Measurements from ENCODE around the gene GPR139.

DNA sequence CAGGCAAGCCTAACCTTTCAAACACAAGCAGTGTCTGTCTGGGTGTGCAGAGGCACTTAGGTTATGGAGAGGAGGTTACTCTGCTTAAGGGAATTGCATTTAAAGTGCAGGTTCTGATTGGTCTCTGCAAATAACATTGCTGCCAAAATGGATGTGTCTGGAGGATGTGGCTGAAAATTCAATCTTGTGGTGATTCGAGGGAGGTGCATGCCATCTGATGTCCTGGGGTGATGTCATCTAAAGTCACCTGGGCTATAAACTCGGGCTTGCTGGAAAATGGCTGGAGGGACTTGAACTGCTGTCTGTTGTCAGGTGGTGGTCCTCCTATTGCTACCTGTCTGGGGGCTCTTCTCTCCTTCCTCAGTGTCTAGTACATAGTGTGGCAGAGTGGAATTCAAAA is 28.3 kb upstream of the GPR139 start:
- TF ChIP-seq SIN3A (IDR thresholded peaks at IDR 0.05; ENCODE audit: borderline replicate concordance, insufficient read depth, low read length) (no peak), POLR2AphosphoS5 (IDR thresholded peaks at IDR 0.05; ENCODE audit: low read depth, low read length) (no peak)
- TF ChIP-seq, protein P1, sequence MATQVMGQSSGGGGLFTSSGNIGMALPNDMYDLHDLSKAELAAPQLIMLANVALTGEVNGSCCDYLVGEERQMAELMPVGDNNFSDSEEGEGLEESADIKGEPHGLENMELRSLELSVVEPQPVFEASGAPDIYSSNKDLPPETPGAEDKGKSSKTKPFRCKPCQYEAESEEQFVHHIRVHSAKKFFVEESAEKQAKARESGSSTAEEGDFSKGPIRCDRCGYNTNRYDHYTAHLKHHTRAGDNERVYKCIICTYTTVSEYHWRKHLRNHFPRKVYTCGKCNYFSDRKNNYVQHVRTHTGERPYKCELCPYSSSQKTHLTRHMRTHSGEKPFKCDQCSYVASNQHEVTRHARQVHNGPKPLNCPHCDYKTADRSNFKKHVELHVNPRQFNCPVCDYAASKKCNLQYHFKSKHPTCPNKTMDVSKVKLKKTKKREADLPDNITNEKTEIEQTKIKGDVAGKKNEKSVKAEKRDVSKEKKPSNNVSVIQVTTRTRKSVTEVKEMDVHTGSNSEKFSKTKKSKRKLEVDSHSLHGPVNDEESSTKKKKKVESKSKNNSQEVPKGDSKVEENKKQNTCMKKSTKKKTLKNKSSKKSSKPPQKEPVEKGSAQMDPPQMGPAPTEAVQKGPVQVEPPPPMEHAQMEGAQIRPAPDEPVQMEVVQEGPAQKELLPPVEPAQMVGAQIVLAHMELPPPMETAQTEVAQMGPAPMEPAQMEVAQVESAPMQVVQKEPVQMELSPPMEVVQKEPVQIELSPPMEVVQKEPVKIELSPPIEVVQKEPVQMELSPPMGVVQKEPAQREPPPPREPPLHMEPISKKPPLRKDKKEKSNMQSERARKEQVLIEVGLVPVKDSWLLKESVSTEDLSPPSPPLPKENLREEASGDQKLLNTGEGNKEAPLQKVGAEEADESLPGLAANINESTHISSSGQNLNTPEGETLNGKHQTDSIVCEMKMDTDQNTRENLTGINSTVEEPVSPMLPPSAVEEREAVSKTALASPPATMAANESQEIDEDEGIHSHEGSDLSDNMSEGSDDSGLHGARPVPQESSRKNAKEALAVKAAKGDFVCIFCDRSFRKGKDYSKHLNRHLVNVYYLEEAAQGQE (IDR thresholded peaks at IDR 0.05; ENCODE audit: insufficient read depth in 1 of 2, low read depth in 2 of 2, low read length in 2 of 2): no peak
